Measurements from ENCODE around the gene DNAAF9. TPM values are rescaled to one million over a fixed set of nuclear protein-coding genes. Genes with fewer than 3 reads are reported as not detected.

Gene DNAAF9
- polyA plus RNA-seq, 2 of the 4 experiments (the other 2 are of a cell fraction), result 4.9 to 7.5 TPM

- ChIA-PET POLR2A (no interaction called here), CTCF (no interaction called here)
- Histone ChIP-seq H3K27ac (no peak overlapping the region), H3K4me2 (no peak overlapping the region), H3K4me1 (peaks cover 8% of the 10 kb centered on the region; the same call in 2 of the 3 replicates), H3K4me3 (no peak overlapping the region), H3K9me3 (0 out of 3 replicates have a peak, but pooled peaks cover 4% of the 10 kb centered on the region)
- WGBS (ENCODE audit: missing lambda C conversion rate), result 91% methylated on average over 1 of the region's 1 CpG
- DNase-seq (ENCODE audit: low read depth in 1 of 2, low spot score in 1 of 2) (no peak), ATAC-seq (no peak), FAIRE-seq (no peak)
- TF ChIP-seq FOSB (CRISPR knock-in tag; IDR thresholded peaks at IDR 0.05) (no peak), E2F6 (IDR thresholded peaks at IDR 0.05; ENCODE audit: borderline replicate concordance, low read depth) (no peak), CHD2 (IDR thresholded peaks at IDR 0.05; ENCODE audit: low read length, partially characterized antibody) (no peak), KDM1A (IDR thresholded peaks at IDR 0.05; ENCODE audit: low read depth) (no peak), CBX8 (IDR thresholded peaks at IDR 0.05) (no peak), TFCP2L1 (CRISPR knock-in tag; IDR thresholded peaks at IDR 0.05) (no peak), NFE2L2 (conservative IDR thresholded peaks at IDR 0.05; ENCODE audit: low read length) (no peak), MAFK (IDR thresholded peaks at IDR 0.05; ENCODE audit: partially characterized antibody) (no peak), MAX (IDR thresholded peaks at IDR 0.05) (no peak), SREBF2 (IDR thresholded peaks at IDR 0.05) (no peak), EP300 (IDR thresholded peaks at IDR 0.05) (no peak), PHF8 (IDR thresholded peaks at IDR 0.05; ENCODE audit: borderline replicate concordance, low read depth) (no peak), HMGXB4 (CRISPR knock-in tag; IDR thresholded peaks at IDR 0.05; ENCODE audit: borderline replicate concordance) (no peak), ZSCAN20 (CRISPR knock-in tag; IDR thresholded peaks at IDR 0.05) (no peak), HDAC2 (IDR thresholded peaks at IDR 0.05) (no peak), RFX5 (IDR thresholded peaks at IDR 0.05) (no peak), RCOR1 (IDR thresholded peaks at IDR 0.05; ENCODE audit: low read depth, low read length) (no peak), KDM5A (IDR thresholded peaks at IDR 0.05) (no peak)
Measured at GRCh38 chr20:3392756-3393155, 14.7 kb downstream of the DNAAF9 start.

- DNase-seq (ENCODE audit: low read depth in 1 of 2, low spot score in 1 of 2) (no peak), ATAC-seq (no peak), FAIRE-seq (peak; percentile 49)
- ChIA-PET CTCF (interaction anchor here (1.4 kb wide), 1 partner anchor 17 kb away, joined by 3 read pairs; no protein-coding TSS in a partner anchor), POLR2A (no interaction called here)
- TF ChIP-seq RAD21 (conservative IDR thresholded peaks at IDR 0.05 in 1 of 2, IDR thresholded peaks at IDR 0.05 in 1 of 2) (no peak), CBX8 (IDR thresholded peaks at IDR 0.05) (no peak), RFX5 (IDR thresholded peaks at IDR 0.05) (no peak), NFE2L2 (conservative IDR thresholded peaks at IDR 0.05; ENCODE audit: low read length) (no peak), GATA3 (IDR thresholded peaks at IDR 0.05; ENCODE audit: borderline replicate concordance) (no peak), MAZ (IDR thresholded peaks at IDR 0.05; ENCODE audit: borderline replicate concordance, low read depth, low read length) (no peak), FOXS1 (CRISPR knock-in tag; IDR thresholded peaks at IDR 0.05) (no peak), ZNF302 (CRISPR knock-in tag; IDR thresholded peaks at IDR 0.05) (no peak), CHD2 (IDR thresholded peaks at IDR 0.05; ENCODE audit: low read length, partially characterized antibody) (no peak), HOXB5 (CRISPR knock-in tag; IDR thresholded peaks at IDR 0.05) (no peak)
- no peak overlapping the region for H3K27ac ChIP-seq
- peaks cover 8% of the 10 kb centered on the region; the same call in 2 of the 3 replicates for H3K4me1 ChIP-seq
- H3K4me2 ChIP-seq, result 0 out of 3 replicates have a peak overlapping the region, but pooled peaks have one; percentile 1
- peaks cover 6% of the 10 kb centered on the region; the same call in 2 of the 3 replicates for H3K9me3 ChIP-seq
- WGBS (ENCODE audit: missing lambda C conversion rate), result 69% methylated on average over 3 of the region's 3 CpGs
- no peak overlapping the region for H3K4me3 ChIP-seq
Measured at GRCh38 chr20:3390759-3391425, 16.6 kb downstream of the DNAAF9 start.
